Uterine smooth muscle cell (primary cell): Measurements from ENCODE around the gene YBX3. TPM values are rescaled to one million over a fixed set of nuclear protein-coding genes. Genes with fewer than 3 reads are reported as not detected.

Experiments
- total RNA-seq: library from RNA; depleted of rRNA; stranded (reverse); fragments of >200 nt; gene quantifications from 2 replicates; pipeline ENCODE4 v1.2.3, GENCODE V29; 2014

YBX3 gene
- total RNA-seq, result 60.9 and 81.4 TPM in 2 replicates

GRCh38 chr12:10722905-10723746 is at the start of gene YBX3:
Gene YBX3, minus strand, starts transcription at chr12:10723323. Its CDS starts 212 bp downstream, at chr12:10723111.

GRCh38 chr12:10673659-10674384 is 49.3 kb downstream of the YBX3 start, which contains the start of gene STYK1:
Gene STYK1, minus strand, starts transcription at chr12:10674052. Its CDS starts 39,434 bp downstream, at chr12:10634618.

Other genes starting within 250 kb of the YBX3 start
- 1.2 and 12.6 TPM in 2 replicates for gene EIF2S3B, start 217.4 kb downstream of the YBX3 start, total RNA-seq
- gene MAGOHB, start 109.7 kb downstream of the YBX3 start, total RNA-seq, result 16.6 and 29.0 TPM in 2 replicates
- 0.25 and 0.66 TPM in 2 replicates for gene STYK1, start 49.3 kb downstream of the YBX3 start, total RNA-seq
- gene TAS2R7, start 79.3 kb upstream of the YBX3 start, total RNA-seq, result not detected in 2 replicates
- not detected in 2 replicates for gene TAS2R8, start 84.0 kb upstream of the YBX3 start, total RNA-seq
- gene TAS2R9, start 86.8 kb upstream of the YBX3 start, total RNA-seq, result 0.12 TPM in 1 of 2 replicates, not detected in the other
- gene TAS2R10, start 103.0 kb upstream of the YBX3 start, total RNA-seq, result 0.44 and 0.50 TPM in 2 replicates
- gene PRR4, start 126.2 kb upstream of the YBX3 start, total RNA-seq, result 1.1 and 1.4 TPM in 2 replicates
- gene PRH1, start 160.9 kb upstream of the YBX3 start, total RNA-seq, result 21.8 and 27.1 TPM in 2 replicates
- gene TAS2R13, start 186.2 kb upstream of the YBX3 start, total RNA-seq, result 1.5 and 2.3 TPM in 2 replicates
- gene PRH2, start 205.9 kb upstream of the YBX3 start, total RNA-seq, result 0.22 and 0.50 TPM in 2 replicates
- gene TAS2R14, start 215.9 kb upstream of the YBX3 start, total RNA-seq, result 2.9 and 3.6 TPM in 2 replicates